ENCODE results near the gene SRP19. TPM values are rescaled to one million over a fixed set of nuclear protein-coding genes. Genes with fewer than 3 reads are reported as not detected.

SRP19 gene
- total RNA-seq, 1 donor from 2014 or later = 174 TPM

GRCh38 chr5:112822456-112822855 lies 38.6 kb upstream of the SRP19 start:
- H3K27me3 Mint-ChIP-seq (ENCODE audit: insufficient read depth, low read depth) = peaks cover 2% of the 10 kb centered on the region
- peaks cover 14% of the 10 kb centered on the region for H3K36me3 ChIP-seq
- TF ChIP-seq EZH2phosphoT487 (IDR thresholded peaks at IDR 0.05) (no peak), CTCF (IDR thresholded peaks at IDR 0.05) (no peak), EZH2 (IDR thresholded peaks at IDR 0.05) (no peak)

GRCh38 chr5:112823181-112823580 lies 37.9 kb upstream of the SRP19 start:
- no peak overlapping the region for H3K9ac ChIP-seq
- peaks cover 15% of the 10 kb centered on the region for H3K36me3 ChIP-seq
- H3K27me3 ChIP-seq = no peaks in the 10 kb centered on the region
- no peak overlapping the region for H3K4me3 ChIP-seq
- H3K4me2 ChIP-seq = no peak overlapping the region
- peaks cover 2% of the 10 kb centered on the region for H3K27me3 Mint-ChIP-seq (ENCODE audit: insufficient read depth, low read depth)
- H3K79me2 ChIP-seq (ENCODE audit: low read depth) = no peaks in the 10 kb centered on the region
- no peak overlapping the region for H3K27ac Mint-ChIP-seq
- peaks cover 19% of the 10 kb centered on the region for H3K36me3 Mint-ChIP-seq
- H2AFZ ChIP-seq (replicated peaks) = no peak overlapping the region
- H4K20me1 ChIP-seq (ENCODE audit: low read depth) = no peaks in the 10 kb centered on the region
- no peaks in the 10 kb centered on the region for H3K9me3 ChIP-seq (ENCODE audit: low read depth)
- H3F3A ChIP-seq (ENCODE audit: low read depth) = no peaks in the 10 kb centered on the region
- no peak overlapping the region for H3K4me3 Mint-ChIP-seq
- no peak overlapping the region for H3K27ac ChIP-seq
- H3K9me3 Mint-ChIP-seq = no peaks in the 10 kb centered on the region
- peaks cover 14% of the 10 kb centered on the region for H3K4me1 ChIP-seq
- TF ChIP-seq EZH2phosphoT487 (IDR thresholded peaks at IDR 0.05) (no peak), EZH2 (IDR thresholded peaks at IDR 0.05) (no peak), CTCF (IDR thresholded peaks at IDR 0.05) (no peak)
- no peak for DNase-seq (ENCODE audit: low spot score)
- H3K4me1 Mint-ChIP-seq = no peaks in the 10 kb centered on the region

More at GRCh38 chr5:112822456-112822855, 38.6 kb upstream of the SRP19 start:
- Histone ChIP-seq H3K79me2 (ENCODE audit: low read depth) (no peaks in the 10 kb centered on the region), H3K27me3 (no peaks in the 10 kb centered on the region), H3F3A (ENCODE audit: low read depth) (no peaks in the 10 kb centered on the region), H3K27ac (no peak overlapping the region), H2AFZ (replicated peaks) (no peak overlapping the region), H3K9me3 (ENCODE audit: low read depth) (no peaks in the 10 kb centered on the region), H3K4me3 (no peak overlapping the region), H4K20me1 (ENCODE audit: low read depth) (no peaks in the 10 kb centered on the region), H3K4me2 (no peak overlapping the region), H3K9ac (no peak overlapping the region), H3K4me1 (peaks cover 14% of the 10 kb centered on the region)
- Mint-ChIP-seq H3K4me3 (no peak overlapping the region), H3K27ac (no peak overlapping the region), H3K36me3 (peaks cover 19% of the 10 kb centered on the region), H3K9me3 (no peaks in the 10 kb centered on the region), H3K4me1 (no peaks in the 10 kb centered on the region)
- DNase-seq (ENCODE audit: low spot score) = no peak

- no peak for TF ChIP-seq EZH2 (IDR thresholded peaks at IDR 0.05)
- no peak for TF ChIP-seq CTCF (IDR thresholded peaks at IDR 0.05)
- no peak overlapping the region for H3K4me3 Mint-ChIP-seq
- peaks cover 14% of the 10 kb centered on the region for H3K4me1 ChIP-seq
- H3K4me3 ChIP-seq = no peak overlapping the region
- no peaks in the 10 kb centered on the region for H3K9me3 ChIP-seq (ENCODE audit: low read depth)
- no peak overlapping the region for H3K27ac ChIP-seq
- no peak overlapping the region for H3K27ac Mint-ChIP-seq
- no peaks in the 10 kb centered on the region for H3K27me3 ChIP-seq
- H3F3A ChIP-seq (ENCODE audit: low read depth) = no peaks in the 10 kb centered on the region
- no peaks in the 10 kb centered on the region for H3K4me1 Mint-ChIP-seq
- H3K4me2 ChIP-seq = no peak overlapping the region
- peaks cover 2% of the 10 kb centered on the region for H3K27me3 Mint-ChIP-seq (ENCODE audit: insufficient read depth, low read depth)
- no peaks in the 10 kb centered on the region for H3K79me2 ChIP-seq (ENCODE audit: low read depth)
- no peak for DNase-seq (ENCODE audit: low spot score)
- H3K36me3 Mint-ChIP-seq = peaks cover 19% of the 10 kb centered on the region
- H2AFZ ChIP-seq (replicated peaks) = no peak overlapping the region
- peaks cover 15% of the 10 kb centered on the region for H3K36me3 ChIP-seq
- H3K9me3 Mint-ChIP-seq = no peaks in the 10 kb centered on the region
- H4K20me1 ChIP-seq (ENCODE audit: low read depth) = no peaks in the 10 kb centered on the region
- no peak overlapping the region for H3K9ac ChIP-seq
Measured at GRCh38 chr5:112823656-112824055, 37.4 kb upstream of the SRP19 start.

All from neural progenitor cell (in vitro differentiated cells).